Stimulated activated CD8-positive, alpha-beta memory T cell treated with anti-CD3 and anti-CD28 coated beads, Interleukin-2, amount 100 ng/mL, for 1 hour (primary cell): ENCODE results near the gene PTPN13.
A peak's percentile ranks its signal among the peaks of the same experiment; 100 is the strongest.

Experiments used
- DNase-seq, 2 donors: peaks; one replicate each; pipeline ENCODE4 v3.0.0-alpha.2; 2020; ENCODE audit warnings: low read depth in 2 of 2

Gene PTPN13

DNA sequence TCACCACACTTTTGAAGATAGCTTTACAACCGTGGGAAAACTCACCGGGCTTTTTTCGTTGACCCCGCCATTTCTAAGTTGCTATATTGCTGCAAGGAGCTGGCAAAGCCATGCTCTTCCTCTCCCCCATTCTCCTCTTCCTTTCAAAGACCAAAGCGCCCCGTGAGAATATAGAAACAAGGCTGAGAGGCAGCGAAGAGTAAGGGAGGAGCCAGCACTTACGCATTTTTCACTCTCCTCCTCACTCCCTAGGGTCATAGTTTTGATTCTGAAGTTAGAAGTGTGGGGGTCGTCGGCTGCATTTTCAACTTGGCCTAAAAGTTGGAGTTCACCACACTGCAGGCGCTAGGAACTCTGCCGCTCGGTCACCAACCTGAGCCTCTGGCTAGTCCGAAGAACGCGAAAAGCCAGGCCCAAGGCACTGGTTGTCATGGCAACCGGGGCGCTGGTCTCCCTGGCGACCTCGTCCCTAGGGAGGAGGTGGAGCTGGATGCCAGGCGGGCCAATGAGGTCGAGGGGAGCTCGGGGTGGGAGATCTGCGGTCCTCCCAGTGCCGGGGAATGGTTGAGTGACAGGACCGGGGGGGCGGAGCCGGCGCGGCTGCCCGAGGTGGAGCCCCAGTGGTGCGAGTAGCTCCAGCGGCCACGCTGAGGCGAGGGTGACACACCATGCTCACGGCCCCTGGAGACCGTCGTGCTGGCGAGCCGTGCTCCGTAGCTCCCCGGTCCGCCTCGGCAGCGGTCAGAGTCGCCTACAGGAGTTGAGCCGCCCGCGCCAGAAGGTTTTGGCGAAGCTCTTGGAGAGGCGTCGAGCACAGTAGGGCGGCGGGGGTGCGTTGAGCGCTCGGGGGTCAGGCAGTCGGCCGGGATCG is at the start of gene PTPN13:
Gene PTPN13, plus strand, starts transcription at position 628 of the 871 bp plus-strand sequence. CDS start 40,942 bp downstream, outside the sequence.
- peak in 1 of 2 donors; percentile 11 for DNase-seq

DNA sequence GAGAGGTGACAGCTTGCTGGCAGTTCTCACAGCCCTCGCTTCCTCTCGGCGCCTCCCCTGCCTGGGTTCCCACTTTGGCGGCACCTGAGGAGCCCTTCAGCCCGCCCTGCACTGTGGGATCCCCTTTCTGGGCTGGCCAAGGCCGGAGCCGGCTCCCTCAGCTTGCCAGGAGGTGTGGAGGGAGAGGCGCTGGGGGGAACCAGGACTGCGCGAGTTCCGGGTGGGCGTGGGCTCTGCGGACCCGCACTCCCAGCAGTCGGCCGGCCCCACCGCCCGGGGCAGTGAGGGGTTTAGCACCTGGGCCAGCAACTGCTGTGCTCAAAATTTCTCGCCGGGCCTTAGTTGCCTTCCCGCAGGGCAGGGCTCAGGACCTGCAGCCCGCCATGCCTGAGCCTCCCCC is 47.0 kb upstream of the PTPN13 start:
- DNase-seq, result no peak

DNA sequence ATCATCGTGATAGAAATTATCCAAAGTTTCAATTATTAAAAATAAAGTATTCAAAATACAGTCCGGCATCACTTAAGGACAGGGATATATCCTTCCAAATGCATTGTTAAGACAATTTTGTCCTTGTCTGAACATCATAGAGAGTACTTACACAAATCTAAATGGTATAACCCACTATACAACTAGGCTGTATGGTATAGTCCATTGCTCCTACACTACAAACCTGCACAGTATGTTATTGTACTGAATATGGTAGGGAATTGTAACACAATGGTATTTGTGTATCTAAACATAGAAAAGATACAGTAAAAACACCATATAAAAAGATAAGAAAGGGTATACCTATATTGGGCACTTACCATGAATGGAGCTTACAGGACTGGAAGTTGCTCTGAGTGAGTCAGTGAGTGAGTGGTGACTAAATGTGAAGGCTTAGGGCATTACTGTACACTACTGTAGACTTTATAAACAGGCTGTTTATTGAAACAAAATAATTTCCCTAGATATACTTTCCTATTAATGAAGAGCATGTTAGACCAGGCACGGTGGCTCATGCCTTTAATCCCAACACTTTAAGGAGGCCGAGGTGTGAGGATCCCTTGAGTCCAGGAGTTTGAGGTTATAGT is 44.8 kb upstream of the PTPN13 start:
- no peak for DNase-seq

GRCh38 chr4:86551387-86551786 is 42.7 kb upstream of the PTPN13 start:
- DNase-seq, result no peak

GRCh38 chr4:86554646-86555045 is 39.5 kb upstream of the PTPN13 start:
- DNase-seq, result no peak

DNA sequence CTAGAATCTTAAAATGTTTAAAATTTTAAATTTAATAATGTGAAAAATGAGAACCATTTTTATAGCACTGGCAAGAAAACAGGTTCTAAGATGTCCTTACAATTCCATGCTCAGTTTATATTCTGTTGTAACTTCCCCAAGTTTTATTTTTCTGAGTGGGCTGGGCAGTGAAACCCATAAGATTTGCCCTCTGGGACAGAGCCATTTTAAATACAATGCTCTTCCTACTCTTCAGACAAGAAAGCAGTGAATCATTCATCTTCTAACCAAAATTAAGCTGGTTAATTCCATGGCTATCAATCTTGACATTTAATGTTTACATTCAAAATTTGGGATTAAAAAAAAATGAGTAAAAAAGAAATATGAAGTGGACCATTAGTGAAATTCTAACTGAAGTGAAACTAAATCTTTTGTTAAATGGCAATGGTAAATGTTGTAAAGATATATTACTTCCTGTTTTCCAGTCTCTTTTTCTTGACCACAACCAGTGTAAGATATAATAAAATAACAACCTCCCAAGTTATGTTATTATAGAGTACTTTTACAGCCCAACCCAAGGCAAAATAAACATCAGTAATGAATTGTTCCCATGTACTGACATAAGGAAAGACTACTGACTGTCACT is 37.2 kb upstream of the PTPN13 start:
- no peak for DNase-seq

DNA sequence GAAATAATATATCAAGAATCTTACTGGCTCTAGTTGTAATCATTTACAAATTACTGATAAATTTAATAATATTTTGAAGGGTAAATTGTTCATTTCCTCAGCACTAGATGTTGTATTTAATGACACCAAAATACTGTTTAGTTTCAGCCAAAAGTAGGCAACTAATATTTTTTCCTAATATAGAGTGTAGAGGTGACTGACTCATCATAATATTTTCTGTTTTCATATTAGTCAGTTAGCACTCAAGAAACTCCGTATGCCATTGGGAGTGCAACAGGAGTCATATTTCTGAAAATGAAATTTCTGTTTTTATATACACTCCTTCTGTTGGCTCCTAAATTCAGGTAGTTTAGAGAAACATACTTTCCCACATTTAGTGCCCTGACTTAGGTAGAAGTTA is 36.6 kb upstream of the PTPN13 start:
- DNase-seq, result no peak

DNA sequence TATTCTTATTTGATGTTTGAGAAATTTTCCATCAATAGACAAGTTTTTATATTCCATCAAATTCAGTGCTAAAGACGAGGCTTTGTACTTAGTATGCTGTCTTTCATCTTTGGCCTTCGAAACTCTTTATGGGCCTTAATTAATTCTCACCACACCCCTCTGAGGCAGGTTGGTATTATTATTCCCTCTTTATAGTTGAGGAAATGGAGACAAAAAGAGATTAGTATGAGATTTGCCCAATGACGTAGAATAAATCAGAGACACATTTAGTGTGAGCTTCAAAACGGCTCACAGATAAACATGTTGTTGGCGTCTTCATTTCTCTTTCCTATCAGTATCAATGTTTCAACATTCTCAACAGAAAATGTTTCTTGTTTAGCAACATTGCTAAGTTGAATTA is 35.9 kb upstream of the PTPN13 start:
- DNase-seq, result no peak

- DNase-seq, result no peak
These were observed 35.3 kb upstream of the PTPN13 start for GRCh38 chr4:86558797-86559196.

DNA sequence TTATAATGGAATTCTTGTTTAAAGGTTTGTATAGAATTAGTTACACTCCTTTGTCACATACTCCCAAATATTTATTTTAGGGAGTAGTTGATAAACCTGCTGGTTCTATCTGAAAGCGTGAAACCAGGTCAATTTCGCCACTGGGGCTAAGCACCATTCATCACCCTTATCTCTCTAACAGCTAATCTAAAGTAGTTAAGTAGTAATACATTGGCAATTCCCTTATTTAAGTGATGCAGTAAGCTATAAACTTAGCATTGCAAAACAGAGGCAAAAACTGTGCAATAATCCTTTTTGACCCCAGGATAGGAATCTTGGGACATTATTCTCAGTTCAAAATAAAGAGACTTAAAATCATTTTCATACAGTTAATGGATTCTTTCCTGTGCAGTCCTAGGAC is 33.7 kb upstream of the PTPN13 start:
- no peak for DNase-seq

- no peak for DNase-seq
These were observed 32.9 kb upstream of the PTPN13 start for GRCh38 chr4:86561256-86561655.

DNA sequence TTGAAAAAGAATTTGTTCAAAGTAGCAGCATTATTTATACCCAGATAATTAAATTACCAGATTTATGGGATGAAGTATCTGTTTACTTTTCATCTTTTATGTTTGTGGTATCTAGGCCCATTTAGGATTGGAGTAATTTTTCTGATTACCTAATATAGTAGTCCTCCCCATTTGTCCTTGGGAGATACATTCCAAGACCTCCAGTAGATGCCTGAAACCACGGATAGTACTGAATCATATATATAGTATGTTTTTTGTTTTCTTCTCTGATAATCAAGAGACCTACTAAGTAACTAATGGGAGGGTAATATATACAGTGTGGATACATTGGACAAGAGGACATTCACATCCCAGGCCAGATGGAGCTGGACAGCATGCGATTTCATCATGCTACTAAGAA is 30.7 kb upstream of the PTPN13 start:
- DNase-seq, result no peak

GRCh38 chr4:86564795-86565194 is 29.3 kb upstream of the PTPN13 start:
- DNase-seq, result no peak

DNA sequence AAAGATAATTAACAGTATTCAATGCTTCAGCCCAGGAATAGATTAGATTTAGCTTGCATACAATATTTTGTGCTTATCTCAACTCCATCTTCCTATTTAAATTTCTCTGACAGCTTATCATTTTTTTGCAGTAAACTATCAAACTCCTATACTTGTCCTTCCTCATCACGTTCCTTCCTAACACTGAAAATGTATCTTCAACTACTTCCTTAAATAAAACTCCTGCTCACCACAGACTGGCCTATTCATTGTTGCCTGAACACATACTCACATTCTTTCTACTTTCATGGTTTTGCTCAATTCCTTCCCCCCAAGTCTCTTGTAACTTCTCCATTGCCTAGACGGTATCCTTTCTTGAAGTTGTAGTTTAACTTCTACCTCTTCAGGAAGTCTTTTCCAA is 28.5 kb upstream of the PTPN13 start:
- no peak for DNase-seq

GRCh38 chr4:86569103-86569870 is 24.8 kb upstream of the PTPN13 start:
- no peak for DNase-seq

- no peak for DNase-seq
These were observed 14.2 kb upstream of the PTPN13 start for GRCh38 chr4:86579941-86580340.

GRCh38 chr4:86582410-86582809 is 11.7 kb upstream of the PTPN13 start:
- no peak for DNase-seq

DNA sequence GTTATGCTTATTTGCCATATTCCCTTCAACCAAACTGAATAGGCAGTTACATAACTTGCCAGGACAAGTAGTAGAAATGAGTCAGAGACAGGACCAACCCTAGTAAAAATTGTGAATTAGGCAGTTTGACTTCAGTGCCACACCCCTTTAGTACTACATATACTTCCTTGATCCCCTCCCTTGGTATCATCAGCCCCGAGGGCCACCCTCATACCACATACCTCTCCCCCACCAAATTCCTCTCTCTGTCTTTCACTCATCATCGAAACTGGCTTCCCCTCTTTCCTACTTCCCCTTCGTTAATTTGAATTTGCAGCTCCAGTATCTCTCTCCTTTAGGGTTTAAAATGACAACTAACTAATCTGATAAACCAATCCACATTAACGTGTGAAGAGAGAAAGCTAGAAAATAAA is 7.9 kb upstream of the PTPN13 start:
- DNase-seq, result no peak

DNA sequence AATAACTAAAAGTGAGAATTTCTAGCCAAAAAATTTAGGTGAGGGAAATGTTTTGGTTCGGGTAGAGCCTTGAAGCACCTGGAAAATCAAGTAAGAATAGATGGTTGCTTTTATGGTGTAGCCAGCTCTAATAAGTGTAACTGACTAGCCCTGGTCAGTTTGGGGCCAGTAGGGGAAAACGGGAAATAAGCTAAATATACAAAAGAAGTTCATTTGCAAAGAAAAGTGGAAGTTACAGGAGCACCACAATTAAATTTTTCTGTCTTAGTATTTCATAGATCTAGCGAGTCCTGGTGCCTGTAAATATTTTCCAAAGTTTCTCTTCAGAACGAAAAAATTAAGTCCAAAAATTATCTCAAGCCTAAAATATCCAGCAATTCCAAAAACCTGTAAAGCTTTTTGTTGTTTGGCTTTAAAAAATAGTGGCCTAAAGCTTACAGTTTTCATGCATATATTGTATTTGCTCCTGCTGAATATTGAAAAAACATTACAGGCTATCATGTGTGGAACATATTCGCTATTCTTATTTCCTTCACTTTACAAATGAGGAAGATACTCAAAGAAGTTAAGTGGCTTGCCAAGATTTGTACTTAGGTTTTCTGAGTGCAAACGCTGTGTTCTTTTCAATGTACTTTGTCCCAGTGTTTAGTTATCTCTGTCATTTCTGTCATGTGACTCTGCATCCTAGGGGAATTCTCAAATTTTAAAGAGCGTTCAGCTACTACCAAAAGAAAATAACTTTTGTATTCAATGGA is 7.3 kb upstream of the PTPN13 start:
- DNase-seq, result no peak

GRCh38 chr4:86587381-86588140 is 6.6 kb upstream of the PTPN13 start:
- no peak for DNase-seq
